SK-N-MC (cell line): ENCODE measurements around the gene CTCF.

Source experiments
- DNase-seq: peaks from one replicate; pipeline ENCODE4 v3.0.0-alpha.2; 2011; ENCODE audit warnings: low read depth, low spot score
- H3K27ac ChIP-seq: fragments of 200-600 bp; sonication (generic); 2 replicates; pipeline ENCODE4 v1.5.1; 2016; ENCODE audit warnings: mixed run types
- H3K36me3 ChIP-seq: fragments of 200-600 bp; sonication (generic); 2 replicates; pipeline ENCODE4 v1.6.1; 2017; ENCODE audit warnings: antibody characterized with exemption, low read length, mixed read lengths; ENCODE audit not compliant: insufficient read depth
- H3K4me3 ChIP-seq: fragments of 200-600 bp; sonication (generic); 2 replicates; pipeline ENCODE4 v1.5.1; 2016
- H3K9ac ChIP-seq: fragments of 200-600 bp; sonication (generic); 2 replicates; pipeline ENCODE4 v1.8.0; 2017; ENCODE audit warnings: mixed run types, mixed read lengths; ENCODE audit not compliant: insufficient read length
- H3K9me3 ChIP-seq: fragments of 200-600 bp; sonication (generic); 2 replicates; pipeline ENCODE4 v1.6.1; 2017; ENCODE audit warnings: low read depth, mild to moderate bottlenecking, antibody characterized with exemption, low read length, moderate library complexity, mixed read lengths
- EZH2 ChIP-seq: fragments of 200-600 bp; sonication (generic); IDR thresholded peaks from one replicate; pipeline ENCODE4 v1.6.1; 2017; ENCODE audit warnings: antibody characterized with exemption
- FOXP2 ChIP-seq: optimal IDR thresholded peaks from 2 replicates; pipeline ENCODE3; 2011; ENCODE audit warnings: mild to moderate bottlenecking, moderate library complexity; ENCODE audit not compliant: insufficient read depth; ENCODE audit errors: extremely low read length, control extremely low read depth
- POLR2AphosphoS5 ChIP-seq: IDR thresholded peaks from 2 replicates; pipeline ENCODE4 v1.6.1; 2012; ENCODE audit warnings: mild to moderate bottlenecking, low read depth, low read length, borderline replicate concordance

Gene CTCF

GRCh38 chr16:67593701-67594100, 31.4 kb downstream of the CTCF start:
- no peak for TF ChIP-seq POLR2AphosphoS5
- no peak for TF ChIP-seq EZH2
- no peak for TF ChIP-seq FOXP2
- DNase-seq: no peak
- Histone ChIP-seq H3K9me3 (no peaks in the 10 kb centered on the region), H3K4me3 (no peak overlapping the region), H3K36me3 (no peaks in the 10 kb centered on the region; the same call in 1 of the 2 replicates), H3K27ac (no peak overlapping the region), H3K9ac (no peak overlapping the region)

DNA sequence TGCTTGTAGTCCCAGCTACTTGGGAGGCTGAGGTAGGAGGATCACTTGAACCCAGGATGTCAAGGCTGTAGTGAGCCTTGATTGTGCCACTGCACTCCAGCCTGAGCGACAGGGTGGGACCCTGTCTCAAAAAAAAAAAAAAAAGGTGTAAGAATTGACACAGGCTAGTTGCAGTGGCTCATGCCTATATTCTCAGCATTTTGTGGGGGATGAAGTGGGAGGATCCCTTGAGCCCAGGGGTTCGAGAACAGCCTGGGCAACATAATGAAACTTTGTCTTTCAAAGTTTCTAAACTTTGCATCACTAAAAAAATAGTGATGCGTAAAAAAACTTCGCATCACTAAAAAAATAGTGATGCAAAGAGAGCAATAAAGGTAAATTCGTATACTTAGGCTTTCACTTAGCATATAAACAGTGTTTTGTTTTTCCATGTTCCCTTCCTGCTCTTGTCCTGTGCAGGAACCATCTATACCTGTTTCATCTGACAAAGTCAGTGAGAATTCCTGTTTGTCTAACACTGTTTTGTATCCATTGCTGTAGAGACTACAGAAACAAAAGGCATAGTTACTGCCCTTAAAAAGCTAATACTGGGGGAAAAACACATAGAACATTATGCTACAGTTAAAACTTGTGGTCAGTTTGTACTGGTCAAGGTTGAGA, 32.1 kb downstream of the CTCF start:
- no peak for TF ChIP-seq POLR2AphosphoS5
- no peak for TF ChIP-seq EZH2
- no peak for TF ChIP-seq FOXP2
- Histone ChIP-seq H3K9me3 (no peaks in the 10 kb centered on the region), H3K27ac (no peak overlapping the region), H3K36me3 (no peaks in the 10 kb centered on the region; the same call in 1 of the 2 replicates), H3K4me3 (no peak overlapping the region), H3K9ac (no peak overlapping the region)
- no peak for DNase-seq

- DNase-seq: no peak
- Histone ChIP-seq H3K36me3 (no peaks in the 10 kb centered on the region), H3K9me3 (no peaks in the 10 kb centered on the region), H3K9ac (no peak overlapping the region), H3K4me3 (no peak overlapping the region), H3K27ac (no peak overlapping the region)
- TF ChIP-seq EZH2 (no peak), POLR2AphosphoS5 (no peak), FOXP2 (no peak)
Observed at GRCh38 chr16:67594956-67595355, 32.6 kb downstream of the CTCF start.

GRCh38 chr16:67598527-67598926, 36.2 kb downstream of the CTCF start:
- no peaks in the 10 kb centered on the region for H3K9me3 ChIP-seq
- no peak overlapping the region for H3K4me3 ChIP-seq
- no peak overlapping the region for H3K27ac ChIP-seq
- DNase-seq: no peak
- TF ChIP-seq FOXP2: no peak
- no peak for TF ChIP-seq POLR2AphosphoS5
- no peak for TF ChIP-seq EZH2
- H3K36me3 ChIP-seq: no peaks in the 10 kb centered on the region
- H3K9ac ChIP-seq: no peak overlapping the region

DNA sequence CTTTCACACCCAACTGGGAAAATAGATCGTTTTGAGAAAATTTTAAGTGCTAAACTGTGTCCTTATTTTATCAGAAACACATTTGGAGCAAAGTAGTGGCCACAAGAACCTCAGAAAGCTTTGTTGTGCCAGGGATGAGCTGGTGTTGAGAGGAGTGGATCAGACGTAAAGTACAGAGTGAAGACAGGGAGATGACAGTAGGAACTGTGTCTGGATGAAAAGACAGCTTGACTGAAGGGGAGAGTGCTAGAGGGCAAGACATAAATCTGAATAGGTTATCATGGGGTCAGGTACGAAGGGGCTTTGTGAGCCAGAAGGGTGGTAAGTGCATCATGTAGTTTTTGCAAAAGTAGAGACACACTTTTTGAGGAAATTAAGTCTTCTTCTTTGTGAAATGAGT, 43.3 kb downstream of the CTCF start:
- no peak overlapping the region for H3K27ac ChIP-seq
- H3K36me3 ChIP-seq: peaks cover under 1% of the 10 kb centered on the region; the same call in 1 of the 2 replicates
- H3K4me3 ChIP-seq: no peak overlapping the region
- no peaks in the 10 kb centered on the region for H3K9me3 ChIP-seq
- DNase-seq: no peak
- H3K9ac ChIP-seq: no peak overlapping the region
- TF ChIP-seq POLR2AphosphoS5: no peak
- TF ChIP-seq EZH2: no peak
- TF ChIP-seq FOXP2: no peak

- no peaks in the 10 kb centered on the region for H3K9me3 ChIP-seq
- no peak overlapping the region for H3K27ac ChIP-seq
- no peak overlapping the region for H3K9ac ChIP-seq
- peaks cover 10% of the 10 kb centered on the region for H3K36me3 ChIP-seq
- no peak overlapping the region for H3K4me3 ChIP-seq
- TF ChIP-seq POLR2AphosphoS5 (no peak), FOXP2 (no peak), EZH2 (no peak)
- DNase-seq: no peak
Observed at GRCh38 chr16:67606632-67607031, 44.3 kb downstream of the CTCF start.

GRCh38 chr16:67608364-67608763, 46.0 kb downstream of the CTCF start:
- DNase-seq: no peak
- peaks cover 16% of the 10 kb centered on the region for H3K36me3 ChIP-seq
- no peak for TF ChIP-seq EZH2
- TF ChIP-seq POLR2AphosphoS5: no peak

DNA sequence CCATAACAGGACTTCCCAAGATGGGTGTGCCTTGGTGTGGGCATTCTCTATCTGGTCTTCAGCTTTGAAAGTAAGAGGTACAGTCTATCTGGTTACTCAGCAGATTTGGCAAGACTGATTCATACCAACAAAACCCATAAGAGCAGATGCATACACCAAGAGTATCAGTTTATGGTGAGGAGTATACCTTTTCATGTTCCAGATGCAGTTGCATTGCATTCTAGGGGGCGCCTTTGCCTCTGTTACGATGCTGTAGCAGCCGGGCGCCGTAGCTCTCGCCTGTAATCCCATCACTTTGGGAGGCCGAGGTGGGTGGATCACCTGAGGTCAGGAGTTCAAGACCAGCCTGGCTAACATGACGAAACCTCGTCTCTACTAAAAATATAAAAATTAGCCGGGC, 51.5 kb downstream of the CTCF start:
- Histone ChIP-seq H3K4me3 (no peak overlapping the region), H3K9me3 (no peaks in the 10 kb centered on the region), H3K36me3 (peaks cover 33% of the 10 kb centered on the region), H3K9ac (no peak overlapping the region), H3K27ac (no peak overlapping the region)
- no peak for TF ChIP-seq POLR2AphosphoS5
- no peak for TF ChIP-seq EZH2
- DNase-seq: no peak

More at GRCh38 chr16:67608364-67608763, 46.0 kb downstream of the CTCF start:
- no peaks in the 10 kb centered on the region for H3K9me3 ChIP-seq
- H3K9ac ChIP-seq: no peak overlapping the region
- no peak overlapping the region for H3K4me3 ChIP-seq
- no peak overlapping the region for H3K27ac ChIP-seq

DNA sequence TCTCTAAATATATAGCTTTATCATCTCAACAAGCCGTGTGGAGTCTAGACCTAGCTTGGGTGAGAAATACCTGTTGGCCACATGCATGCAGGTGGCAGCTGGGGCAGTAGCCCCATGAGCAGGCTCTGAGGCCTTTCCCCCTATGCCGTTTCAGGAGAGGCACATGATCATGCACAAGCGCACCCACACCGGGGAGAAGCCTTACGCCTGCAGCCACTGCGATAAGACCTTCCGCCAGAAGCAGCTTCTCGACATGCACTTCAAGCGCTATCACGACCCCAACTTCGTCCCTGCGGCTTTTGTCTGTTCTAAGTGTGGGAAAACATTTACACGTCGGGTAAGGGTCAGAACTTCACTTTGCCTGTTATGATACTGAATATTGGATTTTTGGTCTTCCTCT, 65.9 kb downstream of the CTCF start:
- no peak overlapping the region for H3K27ac ChIP-seq
- H3K4me3 ChIP-seq: no peak overlapping the region
- TF ChIP-seq POLR2AphosphoS5: no peak
- no peak for TF ChIP-seq FOXP2
- no peak for TF ChIP-seq EZH2
- no peak for DNase-seq
- no peak overlapping the region for H3K9ac ChIP-seq
- no peaks in the 10 kb centered on the region for H3K9me3 ChIP-seq
- peaks cover 28% of the 10 kb centered on the region; the same call in 1 of the 2 replicates for H3K36me3 ChIP-seq
